GM12801 (cell line): ENCODE results near the gene CYFIP1.

Experiments used
- CTCF ChIP-seq: IDR thresholded peaks from one replicate; pipeline ENCODE4 v1.5.1; 2011; ENCODE audit warnings: control low read depth; ENCODE audit not compliant: insufficient read length; ENCODE audit errors: extremely low read depth

The CYFIP1 gene

DNA sequence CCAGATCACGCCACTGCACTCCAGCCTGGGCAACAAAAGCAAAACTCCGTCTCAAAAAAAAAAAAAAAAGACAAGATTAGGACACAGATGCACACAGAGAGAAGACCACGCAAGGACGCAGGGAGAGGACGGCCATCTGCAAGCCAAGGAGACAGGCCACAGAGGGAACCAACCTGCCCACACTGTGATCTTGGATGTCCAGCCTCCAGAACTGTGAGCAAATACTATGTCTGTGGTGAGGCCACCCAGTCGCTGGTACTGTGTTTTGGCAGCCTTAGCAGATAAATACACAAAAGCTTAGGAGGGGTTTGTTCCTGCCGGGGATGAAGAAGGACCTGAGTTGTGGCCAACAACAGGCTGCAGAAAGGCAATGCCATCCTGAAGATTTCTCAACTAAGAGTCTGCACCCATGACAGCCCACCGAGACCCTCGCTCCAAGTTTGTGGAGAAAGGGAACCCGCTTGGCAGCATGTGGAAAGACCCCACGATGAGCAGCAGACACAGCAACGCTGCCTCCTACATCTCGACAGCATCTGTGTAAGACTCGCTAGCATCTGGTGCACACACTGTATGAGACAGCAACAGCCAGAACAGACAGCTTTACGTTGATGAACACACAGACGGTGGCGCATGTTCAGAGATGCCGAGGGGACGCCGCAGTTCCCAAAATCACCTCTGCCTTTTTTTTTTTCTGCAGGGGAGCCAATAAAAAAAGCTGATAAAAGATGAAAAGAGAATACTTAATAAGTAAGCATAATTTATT lies 13.7 kb downstream of the CYFIP1 start:
- TF ChIP-seq CTCF: no peak

DNA sequence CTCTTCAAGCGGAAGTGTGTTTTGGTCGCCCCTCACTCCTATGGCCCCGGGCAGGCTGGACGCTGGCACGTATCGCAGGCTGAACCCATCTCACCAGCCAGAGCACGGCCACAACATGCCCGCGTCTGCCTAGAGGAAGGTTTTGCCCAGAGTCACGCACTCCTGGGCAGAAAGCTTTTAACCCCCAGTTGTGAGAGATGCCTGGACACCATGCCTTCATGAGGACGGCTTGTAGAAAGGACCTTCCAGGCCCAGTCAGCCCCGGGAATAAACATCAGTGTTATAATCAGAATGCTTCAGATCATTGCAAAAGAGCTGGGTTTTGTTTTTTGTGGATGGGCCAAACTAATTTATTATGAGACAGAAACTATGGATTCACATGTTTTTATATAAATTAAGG lies 16.5 kb downstream of the CYFIP1 start:
- no peak for TF ChIP-seq CTCF

- TF ChIP-seq CTCF: no peak
Measured at GRCh38 chr15:22962611-22963010, 17.6 kb downstream of the CYFIP1 start.

DNA sequence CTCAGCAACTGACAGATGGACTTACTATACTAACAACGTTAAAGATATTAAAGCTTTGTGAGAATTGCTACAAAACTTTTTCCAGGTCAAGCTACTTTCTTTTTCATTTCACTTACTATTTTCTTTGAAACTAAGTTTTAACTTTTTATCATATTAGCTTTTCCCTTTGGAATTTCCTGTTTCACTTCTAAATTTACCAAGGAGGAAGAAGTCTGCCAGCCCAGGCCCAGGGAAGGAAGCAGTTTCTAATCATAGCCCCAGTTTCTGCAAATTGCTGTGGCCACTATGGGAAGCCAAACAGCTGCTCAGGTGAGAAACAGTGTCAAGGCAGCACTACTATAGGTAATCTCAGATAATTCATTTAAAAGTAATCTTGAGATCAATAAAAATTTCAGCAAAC lies 18.4 kb downstream of the CYFIP1 start:
- no peak for TF ChIP-seq CTCF

- TF ChIP-seq CTCF: no peak
Measured at GRCh38 chr15:22960556-22960955, 19.6 kb downstream of the CYFIP1 start.

GRCh38 chr15:22960126-22960525 lies 20.0 kb downstream of the CYFIP1 start:
- no peak for TF ChIP-seq CTCF

GRCh38 chr15:22959321-22960101 lies 20.7 kb downstream of the CYFIP1 start:
- no peak for TF ChIP-seq CTCF
